Neuron (in vitro differentiated cells): ENCODE results near the gene C1orf159.

Source experiments
- H2AFZ ChIP-seq: one replicate; pipeline ENCODE4 v1.6.1; 2013; ENCODE audit warnings: low read depth, mild to moderate bottlenecking, inconsistent platforms, low read length, moderate library complexity
- H3K27me3 ChIP-seq: one replicate; pipeline ENCODE4 v1.6.1; 2013; ENCODE audit warnings: low read length; ENCODE audit not compliant: insufficient read depth
- H3K36me3 ChIP-seq: one replicate; pipeline ENCODE4 v1.6.1; 2013; ENCODE audit warnings: low read length; ENCODE audit not compliant: insufficient read depth
- H3K4me1 ChIP-seq: one replicate; pipeline ENCODE4 v1.6.1; 2013; ENCODE audit warnings: low read length; ENCODE audit not compliant: insufficient read depth
- H3K4me3 ChIP-seq: 2 replicates; pipeline ENCODE4 v1.5.1; 2013; ENCODE audit warnings: mild to moderate bottlenecking, low read length, moderate library complexity
- H3K9me3 ChIP-seq: one replicate; pipeline ENCODE4 v1.6.1; 2013; ENCODE audit warnings: low read length

Gene C1orf159

GRCh38 chr1:1051127-1051810 is 64.6 kb downstream of the C1orf159 start:
- Histone ChIP-seq H3K4me3 (no peak overlapping the region), H3K4me1 (peaks cover 4% of the 10 kb centered on the region), H3K27me3 (no peaks in the 10 kb centered on the region), H3K9me3 (no peaks in the 10 kb centered on the region), H3K36me3 (peaks cover 60% of the 10 kb centered on the region), H2AFZ (no peak overlapping the region)

DNA sequence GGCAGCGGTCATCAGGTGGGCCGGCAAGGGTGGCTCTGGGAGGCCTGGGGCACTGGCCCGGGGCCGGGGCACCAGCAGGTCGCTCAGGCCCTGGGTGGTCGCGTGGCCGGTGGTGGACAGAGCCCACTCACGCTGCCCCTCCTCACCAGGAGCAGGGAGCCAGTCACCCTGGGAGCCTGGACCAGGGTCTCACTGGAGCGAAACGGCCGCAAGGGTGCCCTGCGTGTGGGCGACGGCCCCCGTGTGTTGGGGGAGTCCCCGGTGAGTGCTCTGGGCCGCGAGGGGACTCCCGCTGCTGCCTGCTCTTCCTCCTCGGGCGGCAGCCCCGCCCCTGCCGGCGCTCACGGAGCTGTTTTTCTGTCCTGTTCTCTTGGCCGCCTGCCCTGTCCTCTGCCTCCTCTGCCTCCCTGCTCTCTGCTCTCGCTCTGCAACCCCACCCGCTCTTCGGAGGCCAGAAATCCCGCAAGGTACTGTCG is 65.3 kb downstream of the C1orf159 start:
- Histone ChIP-seq H3K27me3 (no peaks in the 10 kb centered on the region), H3K4me3 (no peak overlapping the region), H3K36me3 (peaks cover 67% of the 10 kb centered on the region), H3K4me1 (peaks cover 4% of the 10 kb centered on the region), H2AFZ (no peak overlapping the region), H3K9me3 (no peaks in the 10 kb centered on the region)

GRCh38 chr1:1049318-1050165 is 66.3 kb downstream of the C1orf159 start:
- no peak overlapping the region for H2AFZ ChIP-seq
- H3K27me3 ChIP-seq, result no peaks in the 10 kb centered on the region
- peaks cover 70% of the 10 kb centered on the region for H3K36me3 ChIP-seq
- H3K4me1 ChIP-seq, result no peaks in the 10 kb centered on the region
- H3K4me3 ChIP-seq, result no peak overlapping the region
- no peaks in the 10 kb centered on the region for H3K9me3 ChIP-seq

DNA sequence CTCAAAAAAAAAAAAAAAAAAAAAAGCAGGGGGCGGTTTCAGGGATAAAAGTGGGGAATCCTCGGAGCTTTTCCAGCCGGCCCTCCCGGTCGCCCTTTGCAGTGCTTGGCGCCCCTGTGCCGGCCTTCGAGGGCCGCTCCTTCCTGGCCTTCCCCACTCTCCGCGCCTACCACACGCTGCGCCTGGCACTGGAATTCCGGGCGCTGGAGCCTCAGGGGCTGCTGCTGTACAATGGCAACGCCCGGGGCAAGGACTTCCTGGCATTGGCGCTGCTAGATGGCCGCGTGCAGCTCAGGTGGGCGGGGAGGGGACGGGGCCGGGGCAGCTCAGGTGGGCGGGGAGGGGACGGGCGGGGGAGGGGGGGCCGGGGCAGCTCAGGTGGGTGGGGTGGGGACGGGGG is 67.1 kb downstream of the C1orf159 start:
- Histone ChIP-seq H3K9me3 (no peaks in the 10 kb centered on the region), H3K4me1 (no peaks in the 10 kb centered on the region), H3K4me3 (no peak overlapping the region), H3K36me3 (peaks cover 73% of the 10 kb centered on the region), H3K27me3 (no peaks in the 10 kb centered on the region), H2AFZ (no peak overlapping the region)

GRCh38 chr1:1047963-1048362 is 67.9 kb downstream of the C1orf159 start:
- Histone ChIP-seq H2AFZ (no peak overlapping the region), H3K4me1 (no peaks in the 10 kb centered on the region), H3K27me3 (no peaks in the 10 kb centered on the region), H3K4me3 (no peak overlapping the region), H3K36me3 (peaks cover 77% of the 10 kb centered on the region), H3K9me3 (no peaks in the 10 kb centered on the region)

- Histone ChIP-seq H3K4me1 (no peaks in the 10 kb centered on the region), H3K36me3 (peaks cover 75% of the 10 kb centered on the region), H3K4me3 (no peak overlapping the region), H3K27me3 (no peaks in the 10 kb centered on the region), H3K9me3 (no peaks in the 10 kb centered on the region), H2AFZ (no peak overlapping the region)
Observed at GRCh38 chr1:1047407-1047806, 68.5 kb downstream of the C1orf159 start.

DNA sequence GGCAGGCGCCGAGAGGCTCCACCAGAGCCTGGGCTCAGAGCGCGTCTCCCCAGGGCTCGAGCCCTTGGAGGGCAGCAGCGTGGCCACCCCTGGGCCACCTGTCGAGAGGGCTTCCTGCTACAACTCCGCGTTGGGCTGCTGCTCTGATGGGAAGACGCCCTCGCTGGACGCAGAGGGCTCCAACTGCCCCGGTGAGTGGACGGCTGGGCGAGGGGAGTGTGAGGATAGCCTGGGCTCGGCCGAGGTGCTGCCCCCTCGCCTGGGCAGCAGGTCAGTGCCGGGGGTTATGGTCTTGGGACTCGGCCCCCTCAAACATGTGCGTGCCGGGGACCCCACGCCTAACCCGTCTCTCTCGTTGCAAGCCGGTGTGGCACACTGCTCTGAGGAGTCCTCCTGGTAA is 69.1 kb downstream of the C1orf159 start:
- H3K9me3 ChIP-seq, result no peaks in the 10 kb centered on the region
- H3K4me3 ChIP-seq, result no peak overlapping the region
- H2AFZ ChIP-seq, result no peak overlapping the region
- no peaks in the 10 kb centered on the region for H3K27me3 ChIP-seq
- H3K36me3 ChIP-seq, result peaks cover 76% of the 10 kb centered on the region
- no peaks in the 10 kb centered on the region for H3K4me1 ChIP-seq

DNA sequence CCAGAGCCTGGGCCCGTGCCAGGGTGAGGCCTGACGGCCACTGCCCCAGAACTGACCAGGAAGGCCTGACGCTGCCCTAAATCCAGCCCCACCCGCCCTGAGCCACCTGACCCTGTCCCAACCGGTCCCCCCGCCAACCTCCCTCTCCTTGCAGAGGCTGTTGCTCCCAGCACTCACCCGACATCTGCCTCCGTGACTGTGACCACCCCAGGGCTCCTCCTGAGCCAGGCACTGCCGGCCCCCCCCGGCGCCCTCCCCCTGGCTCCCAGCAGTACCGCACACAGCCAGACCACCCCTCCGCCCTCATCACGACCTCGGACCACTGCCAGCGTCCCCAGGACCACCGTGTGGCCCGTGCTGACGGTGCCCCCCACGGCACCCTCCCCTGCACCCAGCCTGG is 69.6 kb downstream of the C1orf159 start:
- Histone ChIP-seq H2AFZ (no peak overlapping the region), H3K27me3 (no peaks in the 10 kb centered on the region), H3K36me3 (peaks cover 70% of the 10 kb centered on the region), H3K4me1 (no peaks in the 10 kb centered on the region), H3K9me3 (no peaks in the 10 kb centered on the region), H3K4me3 (no peak overlapping the region)

- H3K4me3 ChIP-seq, result no peak overlapping the region
- peaks cover 61% of the 10 kb centered on the region for H3K36me3 ChIP-seq
- no peaks in the 10 kb centered on the region for H3K27me3 ChIP-seq
- no peaks in the 10 kb centered on the region for H3K4me1 ChIP-seq
- no peak overlapping the region for H2AFZ ChIP-seq
- H3K9me3 ChIP-seq, result no peaks in the 10 kb centered on the region
Observed at GRCh38 chr1:1045129-1045528, 70.8 kb downstream of the C1orf159 start.

DNA sequence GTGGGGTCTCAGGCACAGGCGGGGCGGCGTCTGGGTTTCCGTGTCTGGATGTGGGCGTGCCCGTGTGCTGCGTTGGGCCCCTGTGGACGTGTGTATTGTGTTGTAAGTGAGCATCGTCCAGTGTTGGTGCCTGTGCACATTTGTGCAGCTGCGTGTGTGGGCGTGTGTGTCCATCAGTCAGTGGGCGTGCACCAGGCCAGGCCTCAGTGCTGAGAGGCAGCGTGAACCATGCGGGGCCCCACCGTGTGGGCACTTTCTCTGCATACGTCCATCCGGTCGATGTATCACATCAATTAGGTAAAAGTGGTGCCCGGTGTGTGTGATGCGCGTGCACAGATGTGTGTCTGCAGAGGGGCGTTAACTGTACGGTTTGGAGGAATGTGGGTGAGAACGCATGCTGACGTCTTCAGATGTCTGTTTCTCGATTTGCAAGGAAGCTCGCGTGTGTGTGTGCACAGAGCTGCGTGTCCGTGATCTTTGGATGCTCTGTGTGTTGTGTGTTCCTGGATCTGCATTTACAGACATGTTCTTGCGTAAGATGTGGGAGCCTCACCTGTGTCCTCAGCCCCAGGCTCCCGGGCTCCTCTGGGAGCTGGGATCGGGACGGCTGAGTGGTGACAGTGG is 71.3 kb downstream of the C1orf159 start:
- no peaks in the 10 kb centered on the region for H3K27me3 ChIP-seq
- no peak overlapping the region for H3K4me3 ChIP-seq
- no peaks in the 10 kb centered on the region for H3K4me1 ChIP-seq
- H3K9me3 ChIP-seq, result no peaks in the 10 kb centered on the region
- H2AFZ ChIP-seq, result no peak overlapping the region
- H3K36me3 ChIP-seq, result peaks cover 59% of the 10 kb centered on the region

DNA sequence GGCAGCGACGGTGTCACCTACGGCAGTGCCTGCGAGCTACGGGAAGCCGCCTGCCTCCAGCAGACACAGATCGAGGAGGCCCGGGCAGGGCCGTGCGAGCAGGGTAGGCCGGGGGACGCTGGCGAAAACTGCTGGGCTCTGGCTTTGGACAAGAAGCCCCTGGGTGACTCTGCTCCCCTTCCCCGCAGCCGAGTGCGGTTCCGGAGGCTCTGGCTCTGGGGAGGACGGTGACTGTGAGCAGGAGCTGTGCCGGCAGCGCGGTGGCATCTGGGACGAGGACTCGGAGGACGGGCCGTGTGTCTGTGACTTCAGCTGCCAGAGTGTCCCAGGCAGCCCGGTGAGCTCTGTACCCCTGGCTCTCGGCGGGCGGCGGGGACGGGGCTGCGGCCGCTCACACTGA is 72.0 kb downstream of the C1orf159 start:
- no peaks in the 10 kb centered on the region for H3K4me1 ChIP-seq
- H3K9me3 ChIP-seq, result no peaks in the 10 kb centered on the region
- H2AFZ ChIP-seq, result no peak overlapping the region
- no peaks in the 10 kb centered on the region for H3K27me3 ChIP-seq
- no peak overlapping the region for H3K4me3 ChIP-seq
- peaks cover 59% of the 10 kb centered on the region for H3K36me3 ChIP-seq

DNA sequence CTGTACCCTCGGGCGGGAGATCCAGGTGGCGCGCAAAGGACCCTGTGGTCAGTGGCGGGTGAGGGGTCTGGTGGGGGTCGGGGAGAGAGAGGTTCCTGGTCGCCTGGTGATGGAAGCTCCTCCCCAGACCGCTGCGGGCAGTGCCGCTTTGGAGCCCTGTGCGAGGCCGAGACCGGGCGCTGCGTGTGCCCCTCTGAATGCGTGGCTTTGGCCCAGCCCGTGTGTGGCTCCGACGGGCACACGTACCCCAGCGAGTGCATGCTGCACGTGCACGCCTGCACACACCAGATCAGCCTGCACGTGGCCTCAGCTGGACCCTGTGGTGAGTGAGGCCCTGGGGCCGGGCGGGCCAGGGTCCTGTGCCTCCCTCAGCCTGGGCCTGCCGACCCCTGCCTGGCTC is 72.5 kb downstream of the C1orf159 start:
- peaks cover 60% of the 10 kb centered on the region for H3K36me3 ChIP-seq
- H3K4me1 ChIP-seq, result no peaks in the 10 kb centered on the region
- H3K27me3 ChIP-seq, result no peaks in the 10 kb centered on the region
- no peaks in the 10 kb centered on the region for H3K9me3 ChIP-seq
- H3K4me3 ChIP-seq, result no peak overlapping the region
- no peak overlapping the region for H2AFZ ChIP-seq

DNA sequence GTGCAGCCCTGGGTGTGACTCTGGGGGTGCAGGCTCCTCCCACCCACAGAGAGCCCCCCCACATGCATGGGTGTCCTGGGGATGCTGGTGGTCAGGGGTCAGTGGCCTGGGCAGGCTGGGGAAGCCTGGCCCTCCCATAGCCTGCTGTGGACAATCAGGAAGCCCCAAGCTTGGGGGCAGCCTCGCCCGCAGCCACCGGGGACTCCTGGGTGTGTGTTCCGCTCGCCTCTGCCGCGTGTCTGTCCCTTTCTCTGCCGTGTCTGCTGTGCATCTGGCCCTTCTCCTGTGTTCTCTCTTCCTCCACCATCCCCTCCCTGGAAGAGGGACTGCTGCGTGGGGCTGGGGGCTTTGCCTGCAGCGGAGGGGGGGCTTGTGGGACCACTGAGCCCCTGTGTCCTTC is 73.1 kb downstream of the C1orf159 start:
- H3K36me3 ChIP-seq, result peaks cover 65% of the 10 kb centered on the region
- H3K9me3 ChIP-seq, result no peaks in the 10 kb centered on the region
- no peak overlapping the region for H3K4me3 ChIP-seq
- no peak overlapping the region for H2AFZ ChIP-seq
- H3K4me1 ChIP-seq, result no peaks in the 10 kb centered on the region
- no peaks in the 10 kb centered on the region for H3K27me3 ChIP-seq
